Psoas muscle (tissue), 8 donors: Measurements from ENCODE around the gene ANKRD11. TPM values are rescaled to one million over a fixed set of nuclear protein-coding genes. Genes with fewer than 3 reads are reported as not detected.

Source experiments
- ATAC-seq, 4 donors: fragments of 200-7000 bp; cut with Tn5 transposase; one replicate each; pipeline ENCODE4 v1.9.1; 2020; ENCODE audit warnings: moderate library complexity in 3 of 4, mild to moderate bottlenecking in 2 of 4
- DNase-seq, 2 donors: peaks; one replicate each; pipeline ENCODE4 v3.0.0-alpha.2; 2020
- H3K27ac ChIP-seq: fragments of 200-600 bp; one replicate; pipeline ENCODE4 v1.8.0; 2022
- H3K27me3 ChIP-seq, 3 donors: fragments of 200-600 bp in 1 of 3; one replicate each; pipeline versions ENCODE4 v1.6.1 to v1.8.0; 2013 to 2022; ENCODE audit warnings: low read length in 2 of 3, mild to moderate bottlenecking in 2 of 3, moderate library complexity in 1 of 3; ENCODE audit not compliant: insufficient read depth in 3 of 3
- H3K36me3 ChIP-seq, 2 donors: fragments of 200-600 bp in 1 of 2; one replicate each; pipeline versions ENCODE4 v1.6.1 to v1.8.0; 2013 to 2022; ENCODE audit warnings: low read depth in 1 of 2, mild to moderate bottlenecking in 1 of 2, moderate library complexity in 1 of 2; ENCODE audit not compliant: insufficient read depth in 1 of 2
- H3K4me1 ChIP-seq: fragments of 200-600 bp; one replicate; pipeline ENCODE4 v1.8.0; 2022
- H3K4me3 ChIP-seq: fragments of 200-600 bp; one replicate; pipeline ENCODE4 v1.8.0; 2022; ENCODE audit warnings: mild to moderate bottlenecking
- H3K9me3 ChIP-seq: fragments of 200-600 bp; one replicate; pipeline ENCODE4 v1.8.0; 2022
- CTCF ChIP-seq: fragments of 200-600 bp; IDR thresholded peaks from one replicate; pipeline ENCODE4 v1.8.0; 2022; ENCODE audit warnings: antibody characterized with exemption
- WGBS, 3 donors: extraction: QIAGEN DNeasy Blood & Tissue Kit; methylation state at CpG; one replicate each; pipeline versions ENCODE4 v1.1.6 to v1.1.7; 2013; 5-methylcytosine and 5-hydroxymethylcytosine counted together
- intact Hi-C, 2 donors: fragments of 100-400 bp; cut with DNase I; formaldehyde crosslinking; loops; one replicate each; pipeline versions ENCODE4 v1.11.0 to v1.14.2; 2022
- polyA plus RNA-seq, 3 donors: library from polyadenylated mRNA; stranded (reverse); fragments of 200-250 nt; gene quantifications; one replicate each; pipeline ENCODE4 v1.2.3, GENCODE V29; 2013
- total RNA-seq, 4 donors: library from RNA; stranded (reverse); fragmentation: NEBNext Ultra II Directional in 2 of 4; extraction: Animal tissue kit (Norgen Biotek cat#: 25700) in 2 of 4; gene quantifications; one replicate each; pipeline versions ENCODE4 v1.2.1 to v1.2.4, GENCODE V29; 2021 to 2023
- donor health status: healthy with polysubstance abuse.
- donor health status: DM: no; HTN: no; CAD: no; lungs with moderate emphysema.
- donor health status: Bipolar disorder and iron deficiency.
- donor health status: healthy.
- donor health status: DM: yes; HTN: yes; CAD: no.
- donor health status: DM: no; HTN: no; CAD: no.
- donor health status: DM: no; HTN: no; CAD: no.
- donor health status: DM: yes; HTN: yes; CAD: no.

Gene ANKRD11
- total and polyA plus RNA-seq, 7 donors, result 22.3 to 72.8 (median 57.2) TPM

- no peak for DNase-seq
- WGBS, 3 donors, result 78 to 81% (median 79%) methylated on average over 16 of the region's 16 CpGs
- Histone ChIP-seq H3K9me3 (no peaks in the 10 kb centered on the region), H3K4me1 (peaks cover 22% of the 10 kb centered on the region), H3K27me3 (no peaks in the 10 kb centered on the region), H3K4me3 (no peak overlapping the region), H3K27ac (no peak overlapping the region), H3K36me3 (peaks cover 4 to 94% of the 10 kb centered on the region in 2 donors)
- ATAC-seq, result no peak
- TF ChIP-seq CTCF, result no peak
- intact Hi-C loops, result loop anchor here in 1 of 2 donors (5.0 kb wide), 1 partner anchor 33 kb away; the partner anchor contains the start of gene RPL13
Observed at GRCh38 chr16:89529097-89529496, 38.7 kb upstream of the ANKRD11 start.

- H3K4me3 ChIP-seq, result no peak overlapping the region
- H3K27ac ChIP-seq, result peak overlapping the region; percentile 83
- no peaks in the 10 kb centered on the region for H3K27me3 ChIP-seq
- peaks cover 8% of the 10 kb centered on the region for H3K4me1 ChIP-seq
- no peak for TF ChIP-seq CTCF
- DNase-seq, result peak in 1 of 2 donors; percentile 83
- ATAC-seq, result peak; percentile 89 to 93 (median 91)
- intact Hi-C loops, result loop anchor here in 1 of 2 donors (5.0 kb wide), 1 partner anchor 37 kb away; the partner anchor contains the start of gene RPL13
- H3K9me3 ChIP-seq, result no peaks in the 10 kb centered on the region
- peaks cover 0 to 92% of the 10 kb centered on the region in 2 donors for H3K36me3 ChIP-seq
- 29 to 60% (median 30%) methylated on average over 20 of the region's 20 CpGs for WGBS, 3 donors
Observed at GRCh38 chr16:89525146-89525913, 35.0 kb upstream of the ANKRD11 start.

- 70 to 77% (median 77%) methylated on average over 32 of the region's 32 CpGs for WGBS, 3 donors
- H3K27me3 ChIP-seq, result no peaks in the 10 kb centered on the region
- H3K36me3 ChIP-seq, result peaks cover 0 to 92% of the 10 kb centered on the region in 2 donors
- no peak for TF ChIP-seq CTCF
- no peak overlapping the region for H3K4me3 ChIP-seq
- H3K4me1 ChIP-seq, result peaks cover 8% of the 10 kb centered on the region
- no peak overlapping the region for H3K27ac ChIP-seq
- DNase-seq (no peak), ATAC-seq (no peak)
- H3K9me3 ChIP-seq, result no peaks in the 10 kb centered on the region
- intact Hi-C loops, result no loop called here
Observed at GRCh38 chr16:89523680-89524344, 33.5 kb upstream of the ANKRD11 start.

GRCh38 chr16:89522287-89522686 is 31.9 kb upstream of the ANKRD11 start:
- H3K36me3 ChIP-seq, result peaks cover 0 to 92% of the 10 kb centered on the region in 2 donors
- no peak overlapping the region for H3K27ac ChIP-seq
- no peak for ATAC-seq
- H3K4me1 ChIP-seq, result peaks cover 8% of the 10 kb centered on the region
- WGBS, 3 donors, result 92 to 96% (median 93%) methylated on average over 31 of the region's 31 CpGs
- TF ChIP-seq CTCF, result no peak
- no peaks in the 10 kb centered on the region for H3K9me3 ChIP-seq
- H3K27me3 ChIP-seq, result no peaks in the 10 kb centered on the region
- intact Hi-C loops, result no loop called here
- H3K4me3 ChIP-seq, result no peak overlapping the region
- no peak for DNase-seq
